ENCODE results near the gene SIGLEC12. TPM values are rescaled to one million over a fixed set of nuclear protein-coding genes. Genes with fewer than 3 reads are reported as not detected.
"Not testable (repeated sequence)": the region's sequence is repeated elsewhere in the genome, so short reads cannot be mapped to it uniquely, and the experiment has no call there.

Gene SIGLEC12
- total RNA-seq, 8 experiments from 2014 or later: 0.08 to 0.19 TPM; not detected in 6

DNA sequence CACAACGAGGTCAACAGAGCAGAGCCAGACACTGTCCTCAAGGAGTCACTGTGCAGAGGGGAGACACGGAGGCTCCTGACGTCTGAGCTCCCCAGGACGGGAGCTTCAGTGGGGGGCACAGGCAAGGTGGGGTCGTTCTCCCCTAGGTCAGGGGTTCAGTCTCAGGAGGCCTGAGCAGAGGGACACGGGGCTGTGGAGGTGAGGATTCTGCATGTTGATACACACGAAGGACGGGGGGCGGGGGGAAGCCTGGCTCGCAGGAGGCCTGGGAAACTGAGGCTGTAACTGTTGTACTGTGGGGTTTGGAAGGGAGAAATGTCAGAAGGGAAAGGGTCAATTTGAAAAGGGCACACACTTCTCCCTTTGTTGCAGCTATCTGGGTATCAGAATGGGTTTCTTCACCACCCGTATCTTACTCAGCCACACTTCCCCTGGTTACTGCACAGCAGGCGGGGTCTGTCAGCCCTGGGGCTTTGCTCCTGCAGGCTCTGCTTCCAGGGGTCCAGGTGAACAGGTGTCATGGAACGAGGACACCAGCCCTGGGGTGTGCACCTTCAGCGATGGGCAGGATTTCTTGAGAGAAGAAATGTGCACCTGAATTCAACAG, 42.6 kb downstream of the SIGLEC12 start:
- Histone ChIP-seq H3K4me3 (no peak overlapping the region), H3K4me1 (replicated peaks in 1 of 2) (no peaks in the 10 kb centered on the region), H3K27ac (no peak overlapping the region)
- WGBS, 10 experiments: 0 to 100% (median 46%) methylated on average over 1 to 9 of the region's 14 CpGs; no CpG with 5 or more reads in 3 of the 10 experiments
- ATAC-seq (replicated peaks in 6 of 8): no peak
- in situ Hi-C loops (cut with MboI; ENCODE audit: low pct_unique_long_range_greater_than_20kb in 2 of 9, low sequenced_read_pairs in 9 of 9, unreplicated experiment in 9 of 9): loop anchor here in 4 of 9 experiments (25.0 kb wide), 2 partner anchors 203 to 328 kb away; partner anchors contain the start of gene FPR3 (in 2 of the 4)

DNA sequence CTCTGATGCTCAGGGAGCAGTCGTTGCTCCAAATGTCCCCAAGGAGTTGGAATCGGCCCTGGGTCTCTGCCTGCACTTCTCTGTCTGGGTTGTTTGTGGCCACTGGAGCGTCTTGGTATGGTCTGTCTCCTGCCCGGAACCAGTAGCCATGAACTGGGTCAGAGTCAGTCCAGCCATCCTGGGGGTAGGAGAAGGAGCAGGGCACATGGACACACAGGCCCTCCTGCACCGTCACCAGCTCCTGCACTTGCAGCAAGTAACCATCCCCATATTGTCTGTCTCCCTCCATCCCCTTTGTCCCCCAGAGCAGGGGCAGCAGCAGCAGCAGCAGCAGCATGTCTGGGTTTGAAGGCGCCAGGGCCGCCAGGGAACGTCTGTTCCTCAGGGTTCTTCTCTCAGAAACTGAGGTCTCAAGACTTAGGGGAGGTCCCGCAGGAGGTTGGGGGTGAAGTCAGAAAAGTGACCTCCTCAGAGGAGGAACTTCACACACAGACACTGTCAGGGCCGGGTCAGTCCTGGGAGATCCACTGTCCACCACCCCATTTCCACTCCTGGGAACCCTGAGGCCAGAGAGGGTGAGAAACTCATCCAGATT, 43.5 kb downstream of the SIGLEC12 start, which contains the start of gene SIGLEC8:
Gene SIGLEC8 (minus strand): TSS at position 404 of the 595 bp plus-strand sequence. CDS start 67 bp downstream, at position 337.
- no peak for ATAC-seq (replicated peaks in 6 of 8)
- in situ Hi-C loops (cut with MboI; ENCODE audit: low pct_unique_long_range_greater_than_20kb in 2 of 9, low sequenced_read_pairs in 9 of 9, unreplicated experiment in 9 of 9): loop anchor here in 4 of 9 experiments (25.0 kb wide), 2 partner anchors 204 to 329 kb away; partner anchors contain the start of gene FPR3 (in 2 of the 4)
- WGBS, 10 experiments: 0 to 54% (median 36%) methylated on average over 1 to 6 of the region's 10 CpGs; no CpG with 5 or more reads in 6 of the 10 experiments
- Histone ChIP-seq H3K4me1 (replicated peaks in 1 of 2) (no peaks in the 10 kb centered on the region), H3K27ac (no peak within 1 kb of the TSS), H3K4me3 (no peak within 1 kb of the TSS)

DNA sequence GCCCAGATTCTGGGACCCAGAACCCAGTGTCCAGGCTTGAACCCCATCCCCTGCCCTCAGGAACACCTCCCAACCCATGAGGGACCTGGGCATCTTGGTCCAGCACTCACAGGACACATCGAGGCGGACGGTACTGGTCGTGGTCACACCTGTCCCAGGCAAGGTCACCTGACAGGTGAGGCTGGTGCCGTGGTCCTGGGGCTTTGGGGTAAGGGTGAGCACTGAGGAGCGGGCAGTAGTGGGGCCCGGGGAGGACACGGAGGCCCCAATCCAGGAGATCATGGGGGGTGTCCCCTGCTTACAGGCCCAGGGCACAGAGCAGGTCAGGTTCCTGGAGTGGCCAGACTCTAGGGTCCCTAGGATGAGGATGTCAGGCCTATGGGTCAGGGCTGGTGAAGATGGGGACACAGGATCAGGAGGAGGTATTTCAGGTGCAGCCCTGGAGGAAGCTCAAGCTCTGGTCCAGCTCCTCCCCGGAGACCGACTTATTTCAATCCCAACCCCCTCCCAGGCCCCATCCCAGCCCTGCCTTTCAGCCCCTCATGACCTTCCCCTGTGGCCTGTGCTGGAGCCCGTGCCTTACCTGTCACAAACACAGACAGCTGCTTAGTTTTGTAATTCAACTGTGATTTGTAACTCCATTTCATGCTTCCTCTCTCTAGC, 44.1 kb downstream of the SIGLEC12 start:
- Histone ChIP-seq H3K4me3 (no peak overlapping the region), H3K27ac (no peak overlapping the region), H3K4me1 (replicated peaks in 1 of 2) (no peaks in the 10 kb centered on the region)
- no peak for ATAC-seq (replicated peaks in 6 of 8)
- in situ Hi-C loops (cut with MboI; ENCODE audit: low pct_unique_long_range_greater_than_20kb in 2 of 9, low sequenced_read_pairs in 9 of 9, unreplicated experiment in 9 of 9): loop anchor here in 4 of 9 experiments (25.0 kb wide), 2 partner anchors 205 to 330 kb away; partner anchors contain the start of gene FPR3 (in 2 of the 4)
- 0 to 74% (median 0%) methylated on average over 1 to 3 of the region's 11 CpGs; no CpG with 5 or more reads in 7 of the 10 experiments for WGBS, 10 experiments

DNA sequence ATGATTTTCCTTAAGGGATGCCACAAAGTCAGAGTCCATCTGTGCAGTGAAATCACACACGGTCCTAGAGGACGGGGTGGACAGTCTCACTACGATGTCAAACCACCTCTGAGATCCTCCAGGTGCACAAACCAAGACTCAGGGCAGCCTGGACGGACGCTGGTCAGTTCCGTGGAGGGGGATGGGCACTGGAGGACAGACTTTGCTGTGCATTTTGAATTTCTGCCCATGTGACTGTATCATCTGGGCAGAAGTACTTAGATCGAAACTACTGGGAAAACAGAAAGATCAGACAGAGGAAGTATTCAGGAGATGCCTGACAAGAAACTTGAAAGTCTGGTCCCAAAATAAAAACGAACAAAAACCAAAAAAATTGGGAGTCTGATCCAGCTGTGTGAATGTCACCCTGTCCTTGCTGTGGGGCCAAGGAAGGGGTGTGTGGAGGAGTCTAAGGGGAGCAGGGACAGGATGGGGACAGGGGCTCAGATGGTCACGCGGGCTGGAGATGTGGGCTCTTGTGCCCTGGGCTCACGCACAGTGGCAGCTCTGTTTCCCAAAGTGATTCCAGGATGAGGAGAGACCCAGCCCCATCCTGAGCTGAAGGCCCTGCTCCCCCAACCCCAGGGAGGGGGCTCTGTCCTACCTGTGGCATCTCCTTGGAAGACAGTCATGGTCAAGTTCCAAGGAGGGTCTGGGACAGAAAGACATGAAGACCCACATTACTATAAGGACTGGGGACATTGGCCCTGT, 44.9 kb downstream of the SIGLEC12 start:
- in situ Hi-C loops (cut with MboI; ENCODE audit: low pct_unique_long_range_greater_than_20kb in 2 of 9, low sequenced_read_pairs in 9 of 9, unreplicated experiment in 9 of 9): loop anchor here in 4 of 9 experiments (25.0 kb wide), 2 partner anchors 206 to 331 kb away; partner anchors contain the start of gene FPR3 (in 2 of the 4)
- WGBS, 10 experiments: 10 to 61% (median 37%) methylated on average over 1 to 11 of the region's 11 CpGs; no CpG with 5 or more reads in 2 of the 10 experiments
- no peak overlapping the region for H3K27ac ChIP-seq

DNA sequence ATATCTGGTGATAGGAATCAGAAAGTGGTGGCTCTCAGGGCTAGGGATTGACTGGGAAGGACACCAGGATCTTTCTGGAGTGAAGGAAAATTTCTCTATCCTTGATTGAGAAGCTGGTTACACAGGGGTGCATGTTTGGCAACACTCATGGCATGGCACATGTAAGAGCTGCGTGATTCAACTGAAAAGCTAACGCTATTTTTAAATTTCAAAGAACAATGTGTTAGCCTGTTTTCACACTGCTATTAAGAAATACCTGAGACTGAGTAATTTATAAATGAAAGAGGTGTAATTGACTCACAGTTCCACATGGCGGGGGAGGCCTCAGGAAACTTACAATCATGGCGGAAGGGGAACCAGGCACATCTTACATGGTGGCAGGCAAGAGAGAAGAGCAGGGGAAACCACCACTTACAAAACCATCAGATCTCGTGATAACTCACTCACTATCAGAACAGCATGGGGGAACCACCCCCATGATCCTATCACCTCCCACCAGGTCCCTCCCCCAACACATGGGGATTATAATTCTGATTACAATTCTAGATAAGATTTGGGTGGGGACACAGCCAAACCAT, 50.8 kb downstream of the SIGLEC12 start:
- ATAC-seq (replicated peaks in 6 of 8): no peak
- Histone ChIP-seq H3K27ac (no peak overlapping the region), H3K4me3 (no peak overlapping the region), H3K4me1 (replicated peaks in 1 of 2) (no peaks in the 10 kb centered on the region)
- 20 to 83% (median 57%) methylated on average over 2 to 4 of the region's 5 CpGs; no CpG with 5 or more reads in 3 of the 10 experiments for WGBS, 10 experiments
- in situ Hi-C loops (cut with MboI; ENCODE audit: low pct_unique_long_range_greater_than_20kb in 2 of 9, low sequenced_read_pairs in 9 of 9, unreplicated experiment in 9 of 9): loop anchor here in 4 of 9 experiments (25.0 kb wide), 2 partner anchors 211 to 336 kb away; partner anchors contain the start of gene FPR3 (in 2 of the 4)

More for the DNA sequence above, 44.9 kb downstream of the SIGLEC12 start:
- Histone ChIP-seq H3K4me1 (replicated peaks in 1 of 2) (no peaks in the 10 kb centered on the region), H3K4me3 (no peak overlapping the region)
- ATAC-seq (replicated peaks in 6 of 8): no peak

DNA sequence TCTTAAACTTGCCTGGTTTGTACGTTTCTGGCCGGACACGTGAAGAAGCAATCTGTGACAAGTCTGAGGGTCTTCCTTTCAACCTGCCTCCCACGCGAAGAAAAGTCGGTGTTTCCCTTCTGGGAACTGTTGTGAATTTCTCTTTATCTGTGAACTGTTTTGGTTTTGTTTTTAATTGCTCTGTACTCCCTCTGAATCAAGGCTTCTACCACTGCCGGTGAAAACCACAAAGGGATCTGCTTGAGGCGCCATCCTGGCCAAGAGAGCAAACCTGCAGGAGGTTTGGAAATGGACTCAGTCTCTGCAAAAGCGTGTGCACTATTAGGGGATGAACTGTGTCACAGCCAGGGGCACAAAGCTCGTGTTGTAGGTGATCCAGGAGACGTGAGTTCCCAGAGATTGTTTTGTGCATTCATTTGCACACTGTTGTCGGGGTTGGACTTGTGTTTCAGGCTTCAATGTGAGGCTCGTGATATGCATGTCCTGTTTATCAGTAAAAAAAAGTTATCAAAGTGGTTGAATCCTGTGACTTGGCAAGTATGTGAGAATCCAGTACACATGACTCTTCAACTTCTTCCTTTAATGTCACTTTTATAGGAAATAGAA, 53.1 kb downstream of the SIGLEC12 start:
- H3K4me3 ChIP-seq: no peak overlapping the region
- H3K27ac ChIP-seq: no peak overlapping the region
- 0 to 80% (median 45%) methylated on average over 1 to 13 of the region's 13 CpGs; no CpG with 5 or more reads in 2 of the 10 experiments for WGBS, 10 experiments
- in situ Hi-C loops (cut with MboI; ENCODE audit: low pct_unique_long_range_greater_than_20kb in 2 of 9, low sequenced_read_pairs in 9 of 9, unreplicated experiment in 9 of 9): no loop called here
- no peaks in the 10 kb centered on the region for H3K4me1 ChIP-seq (replicated peaks in 1 of 2)
- no peak for ATAC-seq (replicated peaks in 6 of 8)

DNA sequence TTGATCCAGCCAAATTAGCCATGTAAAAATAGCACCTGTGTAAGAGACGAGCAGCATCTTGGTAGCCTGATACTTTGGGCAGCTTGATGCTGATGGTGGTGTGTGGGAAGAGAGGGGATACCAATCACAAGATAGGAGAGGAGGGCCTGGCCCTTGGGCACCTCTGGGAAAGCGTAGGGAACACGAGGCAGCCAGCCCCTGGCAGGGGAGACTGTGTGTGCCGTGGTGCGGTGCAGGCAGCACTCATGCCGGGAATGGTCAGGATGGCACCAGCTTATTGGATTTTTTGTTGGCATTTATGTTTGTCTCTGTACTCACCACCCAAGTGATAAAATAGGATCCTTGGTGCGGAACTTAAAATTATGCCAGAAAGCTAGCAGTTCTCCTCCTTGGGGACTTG, 53.6 kb downstream of the SIGLEC12 start:
- WGBS, 10 experiments: 0 to 83% (median 62%) methylated on average over 1 to 6 of the region's 7 CpGs; no CpG with 5 or more reads in 5 of the 10 experiments

DNA sequence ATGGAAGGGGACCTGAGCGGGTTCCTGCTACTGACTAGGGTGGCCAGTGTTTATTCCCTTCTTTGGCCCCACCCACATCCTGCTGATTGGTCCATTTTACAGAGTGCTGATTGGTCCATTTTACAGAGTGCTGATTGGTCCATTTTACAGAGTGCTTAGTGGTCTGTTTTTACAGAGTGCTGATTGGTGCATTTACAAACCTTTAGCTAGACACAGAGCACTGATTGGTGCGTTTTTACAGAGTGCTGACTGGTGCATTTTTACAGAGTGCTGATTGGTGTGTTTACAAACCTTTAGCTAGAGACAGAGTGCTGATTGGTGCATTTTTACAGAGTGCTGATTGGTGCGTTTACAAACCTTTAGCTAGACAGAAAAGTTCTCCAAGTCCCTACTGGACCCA, 54.1 kb downstream of the SIGLEC12 start:
- H3K27ac ChIP-seq; ATAC-seq (replicated peaks in 6 of 8); H3K4me3 ChIP-seq; H3K4me1 ChIP-seq (replicated peaks in 1 of 2); in situ Hi-C loops (cut with MboI; ENCODE audit: low pct_unique_long_range_greater_than_20kb in 2 of 9, low sequenced_read_pairs in 9 of 9, unreplicated experiment in 9 of 9): not testable (repeated sequence)
- WGBS, 10 experiments: 14 to 83% (median 49%) methylated on average over 1 to 3 of the region's 3 CpGs; no CpG with 5 or more reads in 4 of the 10 experiments

More for the DNA sequence above, 53.6 kb downstream of the SIGLEC12 start:
- in situ Hi-C loops (cut with MboI; ENCODE audit: low pct_unique_long_range_greater_than_20kb in 2 of 9, low sequenced_read_pairs in 9 of 9, unreplicated experiment in 9 of 9): no loop called here
- no peak overlapping the region for H3K27ac ChIP-seq
- H3K4me3 ChIP-seq: no peak overlapping the region
- no peak for ATAC-seq (replicated peaks in 6 of 8)
- no peaks in the 10 kb centered on the region for H3K4me1 ChIP-seq (replicated peaks in 1 of 2)

DNA sequence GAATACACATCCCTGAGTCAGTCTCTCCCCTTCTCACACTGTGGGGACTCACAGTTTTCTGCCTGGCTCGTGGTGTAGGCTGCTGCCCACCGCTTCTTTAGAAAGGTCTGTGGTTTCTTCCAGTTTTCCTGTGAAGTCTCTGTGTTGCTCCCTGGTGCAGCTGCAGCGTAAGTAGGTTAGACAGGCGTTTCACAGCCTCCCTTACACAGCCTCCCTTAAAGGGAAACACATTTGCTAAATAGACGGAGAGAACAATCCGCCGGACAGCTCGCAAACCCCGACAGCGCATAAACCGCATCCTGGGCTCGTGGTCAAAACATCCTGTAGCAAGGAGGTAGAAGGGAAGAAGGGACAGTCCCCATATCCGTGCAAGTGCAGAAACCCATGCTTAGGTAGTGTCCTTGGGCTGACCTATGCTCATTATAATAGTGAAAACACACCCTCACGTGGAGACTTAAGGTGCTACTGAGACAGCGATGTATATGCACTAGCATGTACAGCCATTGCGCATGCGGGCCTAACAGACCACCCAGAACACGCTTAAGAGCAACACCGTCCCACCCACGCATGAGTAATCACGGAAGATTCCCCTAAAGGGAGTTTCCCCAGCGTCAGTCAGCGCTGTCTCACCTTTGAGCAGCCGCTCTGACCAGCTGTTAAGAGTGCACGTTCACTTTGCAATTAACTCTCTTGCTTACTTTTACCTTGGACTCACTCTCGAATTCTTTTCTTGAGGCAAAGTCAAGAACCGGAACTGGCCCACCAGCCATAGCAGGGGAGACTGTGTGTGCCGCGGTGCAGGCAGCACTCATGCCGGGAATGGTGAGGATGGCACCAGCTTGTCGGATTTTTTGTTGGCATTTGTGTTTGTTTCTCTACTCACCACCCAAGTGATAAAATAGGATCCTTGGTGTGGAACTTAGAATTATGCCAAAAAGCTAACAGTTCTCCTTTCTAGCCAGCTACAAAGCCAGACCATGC, 59.9 kb downstream of the SIGLEC12 start:
- no peak overlapping the region for H3K4me3 ChIP-seq
- WGBS, 10 experiments: 17 to 78% (median 64%) methylated on average over 4 to 15 of the region's 31 CpGs; no CpG with 5 or more reads in 1 of the 10 experiments
- no peak for ATAC-seq (replicated peaks in 6 of 8)
- in situ Hi-C loops (cut with MboI; ENCODE audit: low pct_unique_long_range_greater_than_20kb in 2 of 9, low sequenced_read_pairs in 9 of 9, unreplicated experiment in 9 of 9): no loop called here
- H3K4me1 ChIP-seq (replicated peaks in 1 of 2): no peaks in the 10 kb centered on the region
- H3K27ac ChIP-seq: no peak overlapping the region
